ENCODE data around the gene GPR87.

The GPR87 gene

GRCh38 chr3:151307583-151308488, 8.8 kb downstream of the GPR87 start:
- TF ChIP-seq REST (IDR thresholded peaks at IDR 0.05; ENCODE audit: insufficient replicate concordance, low read depth) (no peak), POLR2AphosphoS5 (IDR thresholded peaks at IDR 0.05; ENCODE audit: low read depth) (no peak), GABPA (IDR thresholded peaks at IDR 0.05; ENCODE audit: low read depth) (no peak), CTCF (IDR thresholded peaks at IDR 0.05; ENCODE audit: insufficient read depth, low read length) (no peak), SPI1 (IDR thresholded peaks at IDR 0.05; ENCODE audit: borderline replicate concordance, low read depth) (no peak)
- Histone ChIP-seq H3K27ac (replicated peaks) (no peak overlapping the region), H3K27me3 (ENCODE audit: insufficient read depth, poor library complexity, severe bottlenecking) (no peaks in the 10 kb centered on the region), H3K4me3 (replicated peaks; ENCODE audit: insufficient read depth, low read length) (no peak overlapping the region)
- DNase-seq (ENCODE audit: low read depth in 1 of 2, low spot score in 1 of 2), result no peak

GRCh38 chr3:151307131-151307530, 9.5 kb downstream of the GPR87 start:
- TF ChIP-seq SPI1 (IDR thresholded peaks at IDR 0.05; ENCODE audit: borderline replicate concordance, low read depth), result no peak
- no peak for TF ChIP-seq CTCF (IDR thresholded peaks at IDR 0.05; ENCODE audit: insufficient read depth, low read length)
- no peak for TF ChIP-seq POLR2AphosphoS5 (IDR thresholded peaks at IDR 0.05; ENCODE audit: low read depth)
- TF ChIP-seq REST (IDR thresholded peaks at IDR 0.05; ENCODE audit: insufficient replicate concordance, low read depth), result no peak
- no peak for TF ChIP-seq GABPA (IDR thresholded peaks at IDR 0.05; ENCODE audit: low read depth)
- no peak overlapping the region for H3K27ac ChIP-seq (replicated peaks)
- H3K27me3 ChIP-seq (ENCODE audit: insufficient read depth, poor library complexity, severe bottlenecking), result no peaks in the 10 kb centered on the region
- H3K4me3 ChIP-seq (replicated peaks; ENCODE audit: insufficient read depth, low read length), result no peak overlapping the region
- no peak for DNase-seq (ENCODE audit: low read depth in 1 of 2, low spot score in 1 of 2)

- H3K4me3 ChIP-seq (replicated peaks; ENCODE audit: insufficient read depth, low read length), result no peak overlapping the region
- TF ChIP-seq GABPA (IDR thresholded peaks at IDR 0.05; ENCODE audit: low read depth) (no peak), CTCF (IDR thresholded peaks at IDR 0.05; ENCODE audit: insufficient read depth, low read length) (no peak), POLR2AphosphoS5 (IDR thresholded peaks at IDR 0.05; ENCODE audit: low read depth) (no peak), REST (IDR thresholded peaks at IDR 0.05; ENCODE audit: insufficient replicate concordance, low read depth) (no peak), SPI1 (IDR thresholded peaks at IDR 0.05; ENCODE audit: borderline replicate concordance, low read depth) (no peak)
- no peaks in the 10 kb centered on the region for H3K27me3 ChIP-seq (ENCODE audit: insufficient read depth, poor library complexity, severe bottlenecking)
- no peak for DNase-seq (ENCODE audit: low read depth in 1 of 2, low spot score in 1 of 2)
- no peak overlapping the region for H3K27ac ChIP-seq (replicated peaks)
These were observed 10.3 kb downstream of the GPR87 start for GRCh38 chr3:151306168-151306810.

Measured in HL-60 (cell line).